ENCODE data around the gene CDC14B.

- TF ChIP-seq, protein P1, sequence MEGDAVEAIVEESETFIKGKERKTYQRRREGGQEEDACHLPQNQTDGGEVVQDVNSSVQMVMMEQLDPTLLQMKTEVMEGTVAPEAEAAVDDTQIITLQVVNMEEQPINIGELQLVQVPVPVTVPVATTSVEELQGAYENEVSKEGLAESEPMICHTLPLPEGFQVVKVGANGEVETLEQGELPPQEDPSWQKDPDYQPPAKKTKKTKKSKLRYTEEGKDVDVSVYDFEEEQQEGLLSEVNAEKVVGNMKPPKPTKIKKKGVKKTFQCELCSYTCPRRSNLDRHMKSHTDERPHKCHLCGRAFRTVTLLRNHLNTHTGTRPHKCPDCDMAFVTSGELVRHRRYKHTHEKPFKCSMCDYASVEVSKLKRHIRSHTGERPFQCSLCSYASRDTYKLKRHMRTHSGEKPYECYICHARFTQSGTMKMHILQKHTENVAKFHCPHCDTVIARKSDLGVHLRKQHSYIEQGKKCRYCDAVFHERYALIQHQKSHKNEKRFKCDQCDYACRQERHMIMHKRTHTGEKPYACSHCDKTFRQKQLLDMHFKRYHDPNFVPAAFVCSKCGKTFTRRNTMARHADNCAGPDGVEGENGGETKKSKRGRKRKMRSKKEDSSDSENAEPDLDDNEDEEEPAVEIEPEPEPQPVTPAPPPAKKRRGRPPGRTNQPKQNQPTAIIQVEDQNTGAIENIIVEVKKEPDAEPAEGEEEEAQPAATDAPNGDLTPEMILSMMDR (IDR thresholded peaks at IDR 0.05; ENCODE audit: poor library complexity, severe bottlenecking): no peak
- TF ChIP-seq EZH2 (IDR thresholded peaks at IDR 0.05; ENCODE audit: borderline replicate concordance, insufficient read depth, low read length, poor library complexity, severe bottlenecking): no peak
- TF ChIP-seq SMC3 (conservative IDR thresholded peaks at IDR 0.05; ENCODE audit: poor library complexity): no peak
- no peak for TF ChIP-seq RAD21 (conservative IDR thresholded peaks at IDR 0.05)
- no peak for TF ChIP-seq EP300 (conservative IDR thresholded peaks at IDR 0.05; ENCODE audit: poor library complexity, severe bottlenecking)
These were observed 37.9 kb downstream of the CDC14B start for GRCh38 chr9:96581786-96582185.

All from neural cell (in vitro differentiated cells).